ENCODE results near the gene HERPUD2.
"Not testable (repeated sequence)": the region's sequence is repeated elsewhere in the genome, so short reads cannot be mapped to it uniquely, and the experiment has no call there.

The HERPUD2 gene

GRCh38 chr7:35680403-35681013 is 14.4 kb downstream of the HERPUD2 start:
- H3K36me3 ChIP-seq (ENCODE audit: insufficient read depth, low read length), result no peaks in the 10 kb centered on the region

GRCh38 chr7:35677582-35678356 is 17.2 kb downstream of the HERPUD2 start:
- no peak overlapping the region for H3K9ac ChIP-seq (ENCODE audit: low read depth, low read length)
- H3K4me1 ChIP-seq (ENCODE audit: insufficient read depth, low read length), result peaks cover 29% of the 10 kb centered on the region
- no peaks in the 10 kb centered on the region for H3K36me3 ChIP-seq (ENCODE audit: insufficient read depth, low read length)
- H3K9me3 ChIP-seq (ENCODE audit: control insufficient read depth, insufficient read depth, low read length), result no peaks in the 10 kb centered on the region

More at GRCh38 chr7:35680403-35681013, 14.4 kb downstream of the HERPUD2 start:
- H3K9me3 ChIP-seq (ENCODE audit: control insufficient read depth, insufficient read depth, low read length), result no peaks in the 10 kb centered on the region
- H3K9ac ChIP-seq (ENCODE audit: low read depth, low read length), result 0 out of 2 replicates have a peak overlapping the region, but pooled peaks have one; percentile 9
- H3K4me1 ChIP-seq (ENCODE audit: insufficient read depth, low read length), result peaks cover 24% of the 10 kb centered on the region

DNA sequence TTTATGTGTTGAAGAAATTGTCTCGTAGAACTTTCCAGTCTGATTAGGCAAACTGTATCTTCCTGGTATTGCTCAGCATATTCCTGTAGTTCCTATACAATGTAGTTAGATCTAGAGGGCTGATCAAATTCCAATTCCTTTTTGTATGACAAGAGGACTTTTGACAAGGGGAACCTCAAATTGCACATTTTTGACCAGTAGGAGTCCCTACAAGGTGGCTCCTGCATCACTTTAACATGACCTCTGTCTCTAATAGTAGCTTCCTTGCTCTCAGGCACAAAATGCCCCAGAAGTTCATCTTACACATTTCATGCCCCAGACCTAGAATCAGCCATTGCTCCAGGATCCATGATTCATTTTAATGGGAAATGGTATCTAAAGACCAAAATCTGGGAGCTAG is 18.7 kb downstream of the HERPUD2 start:
- Histone ChIP-seq H3K4me1 (ENCODE audit: insufficient read depth, low read length) (peaks cover 33% of the 10 kb centered on the region), H3K36me3 (ENCODE audit: insufficient read depth, low read length) (no peaks in the 10 kb centered on the region), H3K9ac (ENCODE audit: low read depth, low read length) (no peak overlapping the region), H3K9me3 (ENCODE audit: control insufficient read depth, insufficient read depth, low read length) (no peaks in the 10 kb centered on the region)

- H3K9me3 ChIP-seq (ENCODE audit: control insufficient read depth, insufficient read depth, low read length), result peaks cover 4% of the 10 kb centered on the region; the same call in 1 of the 2 replicates
- H3K4me1 ChIP-seq (ENCODE audit: insufficient read depth, low read length), result peaks cover 15% of the 10 kb centered on the region; the same call in 1 of the 2 replicates
- H3K9ac ChIP-seq (ENCODE audit: low read depth, low read length), result no peak overlapping the region
- peaks cover 9% of the 10 kb centered on the region for H3K36me3 ChIP-seq (ENCODE audit: insufficient read depth, low read length)
These were observed 23.9 kb downstream of the HERPUD2 start for GRCh38 chr7:35670856-35671569.

DNA sequence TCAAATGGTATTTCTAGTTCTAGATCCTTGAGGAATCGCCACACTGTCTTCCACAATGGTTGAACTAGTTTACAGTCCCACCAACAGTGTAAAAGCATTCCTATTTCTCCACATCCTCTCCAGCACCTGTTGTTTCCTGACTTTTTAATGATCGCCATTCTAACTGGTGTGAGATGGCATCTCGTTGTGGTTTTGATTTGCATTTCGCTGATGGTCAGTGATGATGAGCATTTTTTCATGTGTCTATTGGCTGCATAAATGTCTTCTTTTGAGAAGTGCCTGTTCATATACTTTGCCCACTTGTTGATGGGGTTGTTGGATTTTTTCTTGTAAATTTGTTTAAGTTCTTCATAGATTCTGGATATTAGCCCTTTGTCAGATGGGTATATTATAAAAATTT is 34.5 kb downstream of the HERPUD2 start:
- H3K9me3 ChIP-seq (ENCODE audit: control insufficient read depth, insufficient read depth, low read length); H3K36me3 ChIP-seq (ENCODE audit: insufficient read depth, low read length); H3K9ac ChIP-seq (ENCODE audit: low read depth, low read length); H3K4me1 ChIP-seq (ENCODE audit: insufficient read depth, low read length): not testable (repeated sequence)

- Histone ChIP-seq H3K9me3 (ENCODE audit: control insufficient read depth, insufficient read depth, low read length) (no peaks in the 10 kb centered on the region), H3K9ac (ENCODE audit: low read depth, low read length) (no peak overlapping the region), H3K4me1 (ENCODE audit: insufficient read depth, low read length) (no peaks in the 10 kb centered on the region), H3K36me3 (ENCODE audit: insufficient read depth, low read length) (no peaks in the 10 kb centered on the region)
These were observed 36.2 kb downstream of the HERPUD2 start for GRCh38 chr7:35658606-35659201.

- Histone ChIP-seq H3K9me3 (ENCODE audit: control insufficient read depth, insufficient read depth, low read length) (no peaks in the 10 kb centered on the region; the same call in 1 of the 2 replicates), H3K36me3 (ENCODE audit: insufficient read depth, low read length) (no peaks in the 10 kb centered on the region), H3K9ac (ENCODE audit: low read depth, low read length) (no peak overlapping the region), H3K4me1 (ENCODE audit: insufficient read depth, low read length) (no peaks in the 10 kb centered on the region)
These were observed 37.8 kb downstream of the HERPUD2 start for GRCh38 chr7:35657125-35657524.

DNA sequence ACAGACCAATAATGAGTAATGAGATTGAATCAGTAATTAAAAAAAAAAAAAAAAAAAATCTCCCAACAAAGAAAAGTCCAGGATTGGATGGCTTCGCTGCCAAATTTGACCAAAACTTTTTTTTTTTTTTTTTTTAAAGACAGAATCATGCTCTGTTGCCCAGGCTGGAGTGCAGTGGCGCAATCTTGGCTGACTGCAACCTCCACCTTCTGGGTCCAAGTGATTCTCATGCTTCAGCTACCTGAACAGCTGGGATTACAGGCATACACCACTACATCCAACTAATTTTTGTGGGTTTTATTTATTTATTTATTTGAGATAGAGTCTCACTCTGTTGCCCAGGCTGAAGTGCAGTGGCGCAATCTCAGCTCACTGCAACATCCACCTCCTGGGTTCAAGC is 40.4 kb downstream of the HERPUD2 start:
- not testable (repeated sequence) for H3K9ac ChIP-seq (ENCODE audit: low read depth, low read length); H3K9me3 ChIP-seq (ENCODE audit: control insufficient read depth, insufficient read depth, low read length); H3K36me3 ChIP-seq (ENCODE audit: insufficient read depth, low read length); H3K4me1 ChIP-seq (ENCODE audit: insufficient read depth, low read length)

- Histone ChIP-seq H3K9me3 (ENCODE audit: control insufficient read depth, insufficient read depth, low read length) (no peaks in the 10 kb centered on the region; the same call in 1 of the 2 replicates), H3K4me1 (ENCODE audit: insufficient read depth, low read length) (peaks cover 12% of the 10 kb centered on the region), H3K36me3 (ENCODE audit: insufficient read depth, low read length) (no peaks in the 10 kb centered on the region; the same call in 1 of the 2 replicates), H3K9ac (ENCODE audit: low read depth, low read length) (no peak overlapping the region)
These were observed 42.8 kb downstream of the HERPUD2 start for GRCh38 chr7:35652124-35652523.

DNA sequence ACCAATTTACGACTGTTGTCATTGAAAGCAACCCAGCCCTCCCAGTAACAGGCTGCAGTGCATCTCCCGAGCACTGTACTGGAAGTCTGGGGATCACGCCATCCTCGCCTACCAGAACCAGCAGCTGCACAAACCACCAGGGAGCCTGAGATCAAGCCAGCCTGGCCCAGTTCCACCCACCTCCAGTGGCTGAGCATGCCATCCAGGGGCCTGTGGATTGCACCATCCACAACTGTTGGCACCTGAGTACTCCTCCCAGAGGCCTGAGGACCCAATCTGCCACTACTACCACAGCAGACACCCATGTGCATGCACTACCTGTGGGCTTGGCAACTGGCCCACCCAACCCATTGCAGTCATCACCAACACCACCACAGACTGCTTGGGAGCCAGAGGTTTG is 44.2 kb downstream of the HERPUD2 start:
- Histone ChIP-seq H3K9me3 (ENCODE audit: control insufficient read depth, insufficient read depth, low read length) (no peaks in the 10 kb centered on the region; the same call in 1 of the 2 replicates), H3K9ac (ENCODE audit: low read depth, low read length) (no peak overlapping the region), H3K36me3 (ENCODE audit: insufficient read depth, low read length) (no peaks in the 10 kb centered on the region; the same call in 1 of the 2 replicates), H3K4me1 (ENCODE audit: insufficient read depth, low read length) (peaks cover 21% of the 10 kb centered on the region)

GRCh38 chr7:35649711-35650110 is 45.2 kb downstream of the HERPUD2 start:
- H3K9ac ChIP-seq (ENCODE audit: low read depth, low read length), result no peak overlapping the region
- peaks cover 21% of the 10 kb centered on the region for H3K4me1 ChIP-seq (ENCODE audit: insufficient read depth, low read length)
- no peaks in the 10 kb centered on the region; the same call in 1 of the 2 replicates for H3K9me3 ChIP-seq (ENCODE audit: control insufficient read depth, insufficient read depth, low read length)
- no peaks in the 10 kb centered on the region; the same call in 1 of the 2 replicates for H3K36me3 ChIP-seq (ENCODE audit: insufficient read depth, low read length)

DNA sequence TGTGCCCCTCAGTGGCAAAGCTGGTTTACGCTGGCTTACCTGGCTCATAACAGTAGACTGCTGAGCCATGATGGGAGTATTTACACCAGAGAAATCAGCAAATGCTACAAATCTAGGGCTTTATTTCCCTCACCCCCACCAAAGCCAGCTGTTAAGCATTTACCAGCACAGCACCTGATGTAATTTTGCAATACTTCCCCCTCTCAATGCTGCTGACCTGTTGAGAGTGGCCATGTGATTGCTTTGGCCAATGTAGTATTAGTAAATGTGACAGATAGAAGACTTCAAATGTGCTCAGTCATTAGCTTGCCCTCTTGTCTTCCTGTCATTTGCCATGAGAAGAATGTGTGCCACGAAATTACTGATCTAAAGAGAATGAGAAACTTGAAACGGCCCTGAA is 46.6 kb downstream of the HERPUD2 start:
- no peak overlapping the region for H3K9ac ChIP-seq (ENCODE audit: low read depth, low read length)
- H3K9me3 ChIP-seq (ENCODE audit: control insufficient read depth, insufficient read depth, low read length), result no peaks in the 10 kb centered on the region; the same call in 1 of the 2 replicates
- H3K36me3 ChIP-seq (ENCODE audit: insufficient read depth, low read length), result no peaks in the 10 kb centered on the region; the same call in 1 of the 2 replicates
- peaks cover 21% of the 10 kb centered on the region for H3K4me1 ChIP-seq (ENCODE audit: insufficient read depth, low read length)

- H3K36me3 ChIP-seq (ENCODE audit: insufficient read depth, low read length), result no peaks in the 10 kb centered on the region; the same call in 1 of the 2 replicates
- H3K9me3 ChIP-seq (ENCODE audit: control insufficient read depth, insufficient read depth, low read length), result no peaks in the 10 kb centered on the region
- H3K9ac ChIP-seq (ENCODE audit: low read depth, low read length), result no peak overlapping the region
- H3K4me1 ChIP-seq (ENCODE audit: insufficient read depth, low read length), result peaks cover 21% of the 10 kb centered on the region
These were observed 47.8 kb downstream of the HERPUD2 start for GRCh38 chr7:35647171-35647574.

Data from ES-I3 (cell line).